SK-N-SH treated with all-trans-retinoic acid at 6 μM for 48 hours (cell line): ENCODE results near the gene SIK3.

ENCODE experiments used
- ATAC-seq: fragments of 200-7000 bp; cut with Tn5 transposase; 3 replicates; pipeline ENCODE4 v1.9.1; 2020; ENCODE audit warnings: mild to moderate bottlenecking, moderate library complexity
- ARNTL ChIP-seq: fragments of 450-650 bp; formaldehyde crosslinking; IDR thresholded peaks from 2 replicates; pipeline ENCODE4 v1.5.0; 2020; ENCODE audit warnings: low read depth, mild to moderate bottlenecking, moderate library complexity, borderline replicate concordance
- BACH2 ChIP-seq: fragments of 250-450 bp; sonication (Bioruptor Pico); IDR thresholded peaks from 2 replicates; pipeline ENCODE4 v1.9.0; 2021; ENCODE audit warnings: mild to moderate bottlenecking, borderline replicate concordance
- GLIS3 ChIP-seq: fragments of 250-450 bp; sonication (Bioruptor Pico); IDR thresholded peaks from 2 replicates; pipeline ENCODE4 v1.5.0; 2020; ENCODE audit warnings: mild to moderate bottlenecking, moderate library complexity
- ISL1 ChIP-seq: fragments of 250-450 bp; sonication (Bioruptor Pico); IDR thresholded peaks from 2 replicates; pipeline ENCODE4 v2.1.2; 2022; ENCODE audit warnings: mild to moderate bottlenecking, moderate library complexity
- OSR1 ChIP-seq: fragments of 250-450 bp; sonication (Bioruptor Pico); IDR thresholded peaks from 2 replicates; pipeline ENCODE4 v1.8.0; 2022; ENCODE audit warnings: moderate library complexity, mild to moderate bottlenecking, inconsistent platforms
- PPARA ChIP-seq: fragments of 250-450 bp; sonication (Bioruptor Pico); IDR thresholded peaks from 2 replicates; pipeline ENCODE4 v1.5.0; 2020; ENCODE audit warnings: mild to moderate bottlenecking, borderline replicate concordance
- RARB ChIP-seq: fragments of 250-450 bp; sonication (Bioruptor Pico); IDR thresholded peaks from 2 replicates; pipeline ENCODE4 v1.8.0; 2021; ENCODE audit warnings: mild to moderate bottlenecking, moderate library complexity
- SNAI2 ChIP-seq: fragments of 250-450 bp; sonication (Bioruptor Pico); IDR thresholded peaks from 2 replicates; pipeline ENCODE4 v1.5.0; 2020; ENCODE audit warnings: mild to moderate bottlenecking, moderate library complexity
- TCF4 ChIP-seq: fragments of 250-450 bp; sonication (Bioruptor Pico); IDR thresholded peaks from 2 replicates; pipeline ENCODE4 v1.8.0; 2021; ENCODE audit warnings: mild to moderate bottlenecking, moderate library complexity, borderline replicate concordance
- TOX ChIP-seq: fragments of 250-450 bp; sonication (Bioruptor Pico); IDR thresholded peaks from 2 replicates; pipeline ENCODE4 v1.8.0; 2021; ENCODE audit warnings: mild to moderate bottlenecking, moderate library complexity, borderline replicate concordance
- ZC3H10 ChIP-seq: fragments of 250-450 bp; sonication (Bioruptor Pico); IDR thresholded peaks from 2 replicates; pipeline ENCODE4 v1.5.1; 2021; ENCODE audit warnings: mild to moderate bottlenecking, moderate library complexity
- ZFP3 ChIP-seq: fragments of 250-450 bp; sonication (Bioruptor Pico); IDR thresholded peaks from 2 replicates; pipeline ENCODE4 v1.5.0; 2020; ENCODE audit warnings: mild to moderate bottlenecking, moderate library complexity
- ZFP30 ChIP-seq: fragments of 450-650 bp; formaldehyde crosslinking; IDR thresholded peaks from 2 replicates; pipeline ENCODE4 v1.5.0; 2022; ENCODE audit warnings: mild to moderate bottlenecking, moderate library complexity
- ZNF565 ChIP-seq: fragments of 450-650 bp; formaldehyde crosslinking; conservative IDR thresholded peaks from 2 replicates; pipeline ENCODE4 v1.5.0; 2020; ENCODE audit warnings: low read depth, mild to moderate bottlenecking, moderate library complexity
- ZNF70 ChIP-seq: fragments of 450-650 bp; formaldehyde crosslinking; IDR thresholded peaks from 2 replicates; pipeline ENCODE4 v1.5.0; 2020; ENCODE audit warnings: mild to moderate bottlenecking, moderate library complexity
- ZNF8 ChIP-seq: fragments of 450-650 bp; formaldehyde crosslinking; IDR thresholded peaks from 2 replicates; pipeline ENCODE4 v1.5.0; 2020; ENCODE audit warnings: mild to moderate bottlenecking, moderate library complexity
- TF ChIP-seq, protein P1 (sequence below): fragments of 250-450 bp; sonication (Bioruptor Pico); IDR thresholded peaks from 2 replicates; pipeline ENCODE4 v1.5.1; 2020; ENCODE audit warnings: low read depth, mild to moderate bottlenecking, moderate library complexity
- TF ChIP-seq, protein P2 (sequence below): fragments of 250-450 bp; sonication (Bioruptor Pico); IDR thresholded peaks from 2 replicates; pipeline ENCODE4 v1.5.0; 2020; ENCODE audit warnings: mild to moderate bottlenecking, moderate library complexity
- TF ChIP-seq, protein P3 (sequence below): fragments of 250-450 bp; sonication (Bioruptor Pico); IDR thresholded peaks from 2 replicates; pipeline ENCODE4 v1.8.0; 2021; ENCODE audit warnings: low read depth, mild to moderate bottlenecking, moderate library complexity, borderline replicate concordance
- TF ChIP-seq, protein P4 (sequence below): fragments of 250-450 bp; sonication (Bioruptor Pico); IDR thresholded peaks from 2 replicates; pipeline ENCODE4 v1.5.1; 2021; ENCODE audit warnings: mild to moderate bottlenecking, moderate library complexity

SIK3 gene

DNA sequence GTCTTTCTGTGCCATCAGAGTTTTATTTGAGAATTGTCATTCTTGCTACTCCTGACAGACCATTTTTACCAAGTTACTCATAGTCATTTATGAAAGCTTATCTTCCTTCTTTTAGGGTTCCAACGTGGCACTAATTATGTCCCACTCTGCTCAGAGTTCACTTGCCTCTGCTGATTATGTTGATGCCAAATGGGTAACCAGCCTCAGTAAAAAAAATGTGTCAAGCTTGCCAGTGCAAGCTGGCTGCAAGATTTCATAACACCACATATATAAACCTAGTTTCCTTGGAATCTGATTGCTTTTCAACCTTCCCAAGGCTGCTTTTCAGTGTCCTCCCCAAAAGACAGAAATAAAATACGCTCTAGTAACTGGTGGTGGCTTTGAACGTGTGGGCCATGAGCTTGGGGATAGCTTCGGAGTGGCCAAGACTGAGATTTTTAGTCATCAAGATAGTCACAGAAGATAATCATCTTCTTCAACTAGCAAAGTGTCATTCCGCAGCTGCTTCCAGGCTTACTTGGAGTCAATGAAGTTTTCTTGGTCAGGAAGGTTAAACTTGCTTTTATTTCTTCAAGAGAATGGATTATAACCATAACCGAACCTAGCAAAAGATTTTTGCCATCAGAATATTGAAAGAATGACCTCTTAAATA lies 231.3 kb downstream of the SIK3 start:
- ATAC-seq = no peak
- TF ChIP-seq ZNF8 (CRISPR knock-in tag) (no peak), TOX (CRISPR knock-in tag) (no peak), GLIS3 (CRISPR knock-in tag) (no peak), PPARA (CRISPR knock-in tag) (no peak), ARNTL (no peak), RARB (no peak), ISL1 (CRISPR knock-in tag) (no peak), SNAI2 (CRISPR knock-in tag) (no peak), BACH2 (no peak), ZNF70 (CRISPR knock-in tag) (no peak)
- TF ChIP-seq, protein P1, sequence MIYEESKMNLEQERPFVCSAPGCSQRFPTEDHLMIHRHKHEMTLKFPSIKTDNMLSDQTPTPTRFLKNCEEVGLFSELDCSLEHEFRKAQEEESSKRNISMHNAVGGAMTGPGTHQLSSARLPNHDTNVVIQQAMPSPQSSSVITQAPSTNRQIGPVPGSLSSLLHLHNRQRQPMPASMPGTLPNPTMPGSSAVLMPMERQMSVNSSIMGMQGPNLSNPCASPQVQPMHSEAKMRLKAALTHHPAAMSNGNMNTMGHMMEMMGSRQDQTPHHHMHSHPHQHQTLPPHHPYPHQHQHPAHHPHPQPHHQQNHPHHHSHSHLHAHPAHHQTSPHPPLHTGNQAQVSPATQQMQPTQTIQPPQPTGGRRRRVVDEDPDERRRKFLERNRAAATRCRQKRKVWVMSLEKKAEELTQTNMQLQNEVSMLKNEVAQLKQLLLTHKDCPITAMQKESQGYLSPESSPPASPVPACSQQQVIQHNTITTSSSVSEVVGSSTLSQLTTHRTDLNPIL = no peak
- TF ChIP-seq, protein P2, sequence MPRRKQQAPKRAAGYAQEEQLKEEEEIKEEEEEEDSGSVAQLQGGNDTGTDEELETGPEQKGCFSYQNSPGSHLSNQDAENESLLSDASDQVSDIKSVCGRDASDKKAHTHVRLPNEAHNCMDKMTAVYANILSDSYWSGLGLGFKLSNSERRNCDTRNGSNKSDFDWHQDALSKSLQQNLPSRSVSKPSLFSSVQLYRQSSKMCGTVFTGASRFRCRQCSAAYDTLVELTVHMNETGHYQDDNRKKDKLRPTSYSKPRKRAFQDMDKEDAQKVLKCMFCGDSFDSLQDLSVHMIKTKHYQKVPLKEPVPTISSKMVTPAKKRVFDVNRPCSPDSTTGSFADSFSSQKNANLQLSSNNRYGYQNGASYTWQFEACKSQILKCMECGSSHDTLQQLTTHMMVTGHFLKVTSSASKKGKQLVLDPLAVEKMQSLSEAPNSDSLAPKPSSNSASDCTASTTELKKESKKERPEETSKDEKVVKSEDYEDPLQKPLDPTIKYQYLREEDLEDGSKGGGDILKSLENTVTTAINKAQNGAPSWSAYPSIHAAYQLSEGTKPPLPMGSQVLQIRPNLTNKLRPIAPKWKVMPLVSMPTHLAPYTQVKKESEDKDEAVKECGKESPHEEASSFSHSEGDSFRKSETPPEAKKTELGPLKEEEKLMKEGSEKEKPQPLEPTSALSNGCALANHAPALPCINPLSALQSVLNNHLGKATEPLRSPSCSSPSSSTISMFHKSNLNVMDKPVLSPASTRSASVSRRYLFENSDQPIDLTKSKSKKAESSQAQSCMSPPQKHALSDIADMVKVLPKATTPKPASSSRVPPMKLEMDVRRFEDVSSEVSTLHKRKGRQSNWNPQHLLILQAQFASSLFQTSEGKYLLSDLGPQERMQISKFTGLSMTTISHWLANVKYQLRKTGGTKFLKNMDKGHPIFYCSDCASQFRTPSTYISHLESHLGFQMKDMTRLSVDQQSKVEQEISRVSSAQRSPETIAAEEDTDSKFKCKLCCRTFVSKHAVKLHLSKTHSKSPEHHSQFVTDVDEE (CRISPR knock-in tag) = no peak

DNA sequence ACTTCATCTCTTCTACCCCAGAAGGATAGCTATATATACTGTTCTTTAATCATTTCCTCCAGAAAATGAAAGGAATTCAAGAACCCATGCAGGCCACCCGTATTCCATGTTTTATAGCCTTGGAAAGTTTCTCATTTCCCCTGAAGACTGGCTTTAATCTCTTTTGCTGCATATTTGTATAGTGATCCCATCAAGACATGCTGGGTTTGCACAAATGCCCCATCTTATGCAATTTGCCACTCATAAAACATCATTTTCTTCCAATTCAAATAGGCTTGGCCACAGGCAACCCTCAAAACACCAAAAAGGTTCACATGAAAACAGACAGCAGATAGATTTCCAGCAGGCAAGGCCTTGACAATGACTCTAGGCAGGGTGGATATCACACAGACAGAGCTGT lies 232.5 kb downstream of the SIK3 start:
- TF ChIP-seq ZNF565 (CRISPR knock-in tag) = no peak
- TF ChIP-seq GLIS3 (CRISPR knock-in tag) = no peak
- TF ChIP-seq ZNF8 (CRISPR knock-in tag) = no peak
- ATAC-seq = no peak

DNA sequence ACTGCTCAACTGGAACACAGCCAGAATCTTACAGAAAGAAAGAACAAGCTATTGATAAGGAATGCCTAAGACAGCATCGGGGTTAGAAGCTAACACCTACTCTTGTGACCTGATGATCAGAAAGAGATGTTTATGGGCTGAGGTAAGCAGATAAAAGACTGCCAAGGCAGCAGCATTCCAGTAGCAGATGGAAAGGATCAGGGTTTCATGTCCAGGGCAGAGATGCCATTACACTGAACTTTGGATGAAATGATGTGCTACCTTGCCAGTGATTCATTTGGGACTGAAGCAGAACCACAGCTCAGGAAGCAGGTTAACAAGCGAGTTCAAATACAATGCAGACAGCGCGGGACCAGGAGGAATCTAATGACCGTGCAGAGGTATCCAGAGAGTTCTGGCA lies 233.7 kb downstream of the SIK3 start:
- TF ChIP-seq, protein P2 (CRISPR knock-in tag) = no peak
- TF ChIP-seq PPARA (CRISPR knock-in tag) (no peak), ZFP3 (CRISPR knock-in tag) (no peak), RARB (no peak), ZFP30 (CRISPR knock-in tag) (no peak), ISL1 (CRISPR knock-in tag) (no peak), SNAI2 (CRISPR knock-in tag) (no peak), ZC3H10 (CRISPR knock-in tag) (no peak), ZNF70 (CRISPR knock-in tag) (no peak), ARNTL (no peak), TCF4 (CRISPR knock-in tag) (no peak), ZNF8 (CRISPR knock-in tag) (no peak), ZNF565 (CRISPR knock-in tag) (no peak), OSR1 (CRISPR knock-in tag) (no peak)
- TF ChIP-seq, protein P1 = no peak
- TF ChIP-seq, all 23 proteins: peak for 0
- peak; percentile 25; the same call in 1 of the 3 replicates for ATAC-seq

DNA sequence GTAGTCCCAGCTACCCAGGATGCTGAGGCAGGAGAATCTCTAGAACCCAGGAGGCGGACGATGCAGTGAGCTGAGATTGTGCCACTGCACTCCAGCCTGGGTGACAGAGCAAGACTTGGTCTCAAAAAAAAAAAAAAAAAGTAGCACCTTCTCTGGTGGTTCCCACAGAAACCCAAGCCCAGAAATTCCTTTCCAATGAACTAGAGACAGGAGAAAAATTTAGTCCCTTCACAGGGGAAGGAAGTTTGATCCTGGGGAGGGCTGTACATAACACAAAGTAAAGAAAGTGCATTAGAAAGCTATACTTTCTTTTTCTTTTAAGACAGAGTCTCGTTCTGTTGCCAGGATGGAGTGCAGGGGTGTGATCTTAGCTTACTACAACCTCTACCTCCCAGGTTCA lies 235.3 kb downstream of the SIK3 start:
- TF ChIP-seq ZC3H10 (CRISPR knock-in tag) (no peak), ZNF70 (CRISPR knock-in tag) (no peak), TOX (CRISPR knock-in tag) (no peak), BACH2 (no peak), ZNF565 (CRISPR knock-in tag) (no peak), ARNTL (no peak), ZFP3 (CRISPR knock-in tag) (no peak), ZNF8 (CRISPR knock-in tag) (no peak)
- TF ChIP-seq, protein P3, sequence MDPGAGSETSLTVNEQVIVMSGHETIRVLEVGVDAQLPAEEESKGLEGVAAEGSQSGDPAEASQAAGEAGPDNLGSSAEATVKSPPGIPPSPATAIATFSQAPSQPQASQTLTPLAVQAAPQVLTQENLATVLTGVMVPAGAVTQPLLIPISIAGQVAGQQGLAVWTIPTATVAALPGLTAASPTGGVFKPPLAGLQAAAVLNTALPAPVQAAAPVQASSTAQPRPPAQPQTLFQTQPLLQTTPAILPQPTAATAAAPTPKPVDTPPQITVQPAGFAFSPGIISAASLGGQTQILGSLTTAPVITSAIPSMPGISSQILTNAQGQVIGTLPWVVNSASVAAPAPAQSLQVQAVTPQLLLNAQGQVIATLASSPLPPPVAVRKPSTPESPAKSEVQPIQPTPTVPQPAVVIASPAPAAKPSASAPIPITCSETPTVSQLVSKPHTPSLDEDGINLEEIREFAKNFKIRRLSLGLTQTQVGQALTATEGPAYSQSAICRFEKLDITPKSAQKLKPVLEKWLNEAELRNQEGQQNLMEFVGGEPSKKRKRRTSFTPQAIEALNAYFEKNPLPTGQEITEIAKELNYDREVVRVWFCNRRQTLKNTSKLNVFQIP = no peak
- TF ChIP-seq, protein P4, sequence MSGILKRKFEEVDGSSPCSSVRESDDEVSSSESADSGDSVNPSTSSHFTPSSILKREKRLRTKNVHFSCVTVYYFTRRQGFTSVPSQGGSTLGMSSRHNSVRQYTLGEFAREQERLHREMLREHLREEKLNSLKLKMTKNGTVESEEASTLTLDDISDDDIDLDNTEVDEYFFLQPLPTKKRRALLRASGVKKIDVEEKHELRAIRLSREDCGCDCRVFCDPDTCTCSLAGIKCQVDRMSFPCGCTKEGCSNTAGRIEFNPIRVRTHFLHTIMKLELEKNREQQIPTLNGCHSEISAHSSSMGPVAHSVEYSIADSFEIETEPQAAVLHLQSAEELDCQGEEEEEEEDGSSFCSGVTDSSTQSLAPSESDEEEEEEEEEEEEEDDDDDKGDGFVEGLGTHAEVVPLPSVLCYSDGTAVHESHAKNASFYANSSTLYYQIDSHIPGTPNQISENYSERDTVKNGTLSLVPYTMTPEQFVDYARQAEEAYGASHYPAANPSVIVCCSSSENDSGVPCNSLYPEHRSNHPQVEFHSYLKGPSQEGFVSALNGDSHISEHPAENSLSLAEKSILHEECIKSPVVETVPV (CRISPR knock-in tag) = no peak
- TF ChIP-seq, all 23 proteins: peak for 0
- ATAC-seq = no peak
